HG03354 (cell line): Measurements from ENCODE around the gene PRR22.
"Not testable (repeated sequence)": the region's sequence is repeated elsewhere in the genome, so short reads cannot be mapped to it uniquely, and the experiment has no call there.

Source experiments
- ATAC-seq: cut with Tn5 transposase; IDR thresholded peaks from one replicate; pipeline ENCODE4 v1.9.1; 2021; ENCODE audit warnings: mild to moderate bottlenecking; ENCODE audit not compliant: unreplicated experiment, poor library complexity, severe bottlenecking

The PRR22 gene

GRCh38 chr19:5767949-5768348 lies 16.6 kb downstream of the PRR22 start:
- no peak for ATAC-seq

- ATAC-seq: no peak
Measured at GRCh38 chr19:5765220-5765619, 19.3 kb downstream of the PRR22 start.

- no peak for ATAC-seq
Measured at GRCh38 chr19:5762608-5763217, 21.8 kb downstream of the PRR22 start.

- no peak for ATAC-seq
Measured at GRCh38 chr19:5753743-5754142, 30.8 kb downstream of the PRR22 start.

GRCh38 chr19:5751709-5752108 lies 32.8 kb downstream of the PRR22 start:
- no peak for ATAC-seq

GRCh38 chr19:5749505-5749904 lies 35.0 kb downstream of the PRR22 start:
- no peak for ATAC-seq

GRCh38 chr19:5748920-5749319 lies 35.6 kb downstream of the PRR22 start:
- ATAC-seq: not testable (repeated sequence)

- ATAC-seq: not testable (repeated sequence)
Measured at GRCh38 chr19:5744999-5745398, 39.5 kb downstream of the PRR22 start.

- ATAC-seq: no peak
Measured at GRCh38 chr19:5743630-5744029, 40.9 kb downstream of the PRR22 start.

GRCh38 chr19:5742051-5742450 lies 42.5 kb downstream of the PRR22 start:
- no peak for ATAC-seq

GRCh38 chr19:5738423-5738822 lies 46.1 kb downstream of the PRR22 start:
- no peak for ATAC-seq

GRCh38 chr19:5733172-5733571 lies 51.4 kb downstream of the PRR22 start:
- ATAC-seq: not testable (repeated sequence)
